Placental epithelial cell (primary cell): Measurements from ENCODE around the gene KLHL41. TPM values are rescaled to one million over a fixed set of nuclear protein-coding genes. Genes with fewer than 3 reads are reported as not detected.

Experiments
- total RNA-seq: library from RNA; depleted of rRNA; stranded (reverse); fragments of >200 nt; gene quantifications from 2 replicates; pipeline ENCODE4 v1.2.3, GENCODE V29; 2012

Gene KLHL41
- 0.33 and 1.2 TPM in 2 replicates for total RNA-seq

DNA sequence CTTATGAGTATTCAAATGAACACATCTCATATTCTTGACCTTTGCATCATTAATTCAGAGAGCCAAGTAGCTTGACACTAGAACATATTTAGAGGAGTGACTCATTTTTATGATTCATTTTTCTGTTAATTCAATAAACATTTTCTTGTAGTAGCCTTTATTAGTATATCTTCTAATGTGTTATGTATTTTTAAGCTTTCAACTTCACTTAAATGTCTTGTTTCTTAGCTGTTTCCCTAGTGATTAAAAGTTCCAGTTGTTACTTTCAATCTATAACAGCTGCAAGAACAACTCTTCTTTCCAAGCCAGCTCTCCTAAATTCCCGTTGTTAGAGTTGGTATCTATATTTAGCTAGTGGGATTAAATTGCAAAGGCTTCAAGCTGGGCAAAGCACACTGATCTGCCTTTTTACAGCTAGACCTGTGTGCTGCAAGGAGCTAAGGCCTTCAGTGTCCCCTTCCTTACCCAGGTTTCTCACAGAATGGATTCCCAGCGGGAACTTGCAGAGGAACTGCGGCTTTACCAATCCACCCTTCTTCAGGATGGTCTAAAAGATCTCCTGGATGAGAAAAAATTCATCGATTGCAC is at the start of gene KLHL41:
KLHL41 (plus strand) TSS at position 405 of the 588 bp plus-strand sequence; CDS start at position 482, 77 bp downstream.

GRCh38 chr2:169479257-169480078 is 30.0 kb upstream of the KLHL41 start, which contains the start of gene BBS5:
TSS of gene BBS5 (plus strand) at chr2:169479494. CDS start at chr2:169479554, 60 bp downstream.

GRCh38 chr2:169573160-169573973 is 63.9 kb downstream of the KLHL41 start, which contains the start of gene FASTKD1:
TSS of gene FASTKD1 (minus strand) at chr2:169573865. CDS start at chr2:169572029, 1,836 bp downstream.

Other genes starting within 250 kb of the KLHL41 start
- gene LRP2, start 147.2 kb upstream of the KLHL41 start, total RNA-seq: not detected in 2 replicates
- gene BBS5, start 30.2 kb upstream of the KLHL41 start, total RNA-seq: 2.0 and 5.1 TPM in 2 replicates
- gene FASTKD1, start 64.2 kb downstream of the KLHL41 start, total RNA-seq: 16.1 and 27.3 TPM in 2 replicates
- 21.6 and 23.4 TPM in 2 replicates for gene PPIG, start 74.6 kb downstream of the KLHL41 start, total RNA-seq
- not detected in 2 replicates for gene CFAP210, start 184.7 kb downstream of the KLHL41 start, total RNA-seq
- gene PHOSPHO2, start 184.8 kb downstream of the KLHL41 start, total RNA-seq: 1.2 and 1.3 TPM in 2 replicates
- gene KLHL23, start 224.1 kb downstream of the KLHL41 start, total RNA-seq: 0.22 and 1.2 TPM in 2 replicates